Measurements from ENCODE around the gene MYO5C.

MYO5C gene

GRCh38 chr15:52206446-52206845 is 89.2 kb downstream of the MYO5C start:
- DNase-seq (ENCODE audit: low spot score): no peak

- DNase-seq (ENCODE audit: low spot score): no peak
Measured at GRCh38 chr15:52204657-52205056, 90.9 kb downstream of the MYO5C start.

- DNase-seq (ENCODE audit: low spot score): no peak
Measured at GRCh38 chr15:52200831-52201365, 94.7 kb downstream of the MYO5C start.

- DNase-seq (ENCODE audit: low spot score): no peak
Measured at GRCh38 chr15:52199271-52199670, 96.3 kb downstream of the MYO5C start.

GRCh38 chr15:52196891-52197290 is 98.7 kb downstream of the MYO5C start:
- DNase-seq (ENCODE audit: low spot score): no peak

GRCh38 chr15:52193791-52194190 is 101.8 kb downstream of the MYO5C start:
- DNase-seq (ENCODE audit: low spot score): no peak

- DNase-seq (ENCODE audit: low spot score): no peak
Measured at GRCh38 chr15:52193321-52193720, 102.3 kb downstream of the MYO5C start.

GRCh38 chr15:52191207-52191606 is 104.4 kb downstream of the MYO5C start, which contains the start of gene GNB5:
Gene GNB5, minus strand, starts transcription at chr15:52191392. Its CDS starts 6,716 bp downstream, at chr15:52184676.
- DNase-seq (ENCODE audit: low spot score): no peak

- no peak for DNase-seq (ENCODE audit: low spot score)
Measured at GRCh38 chr15:52186651-52187486, 108.7 kb downstream of the MYO5C start.

- no peak for DNase-seq (ENCODE audit: low spot score)
Measured at GRCh38 chr15:52185151-52185561, 110.4 kb downstream of the MYO5C start.

GRCh38 chr15:52184721-52185120 is 110.9 kb downstream of the MYO5C start:
- DNase-seq (ENCODE audit: low spot score): no peak

GRCh38 chr15:52183562-52184173 is 111.9 kb downstream of the MYO5C start:
- DNase-seq (ENCODE audit: low spot score): no peak

- no peak for DNase-seq (ENCODE audit: low spot score)
Measured at GRCh38 chr15:52181938-52182780, 113.4 kb downstream of the MYO5C start.

- no peak for DNase-seq (ENCODE audit: low spot score)
Measured at GRCh38 chr15:52180851-52181450, 114.7 kb downstream of the MYO5C start.

GRCh38 chr15:52180196-52180835 is 115.3 kb downstream of the MYO5C start:
- DNase-seq (ENCODE audit: low spot score): no peak

GRCh38 chr15:52179278-52180195 is 116.1 kb downstream of the MYO5C start:
- DNase-seq (ENCODE audit: low spot score): peak; percentile 85

GRCh38 chr15:52178765-52179164 is 116.8 kb downstream of the MYO5C start:
- no peak for DNase-seq (ENCODE audit: low spot score)

- no peak for DNase-seq (ENCODE audit: low spot score)
Measured at GRCh38 chr15:52172869-52173268, 122.7 kb downstream of the MYO5C start.

- no peak for DNase-seq (ENCODE audit: low spot score)
Measured at GRCh38 chr15:52171807-52172206, 123.8 kb downstream of the MYO5C start.

- DNase-seq (ENCODE audit: low spot score): no peak
Measured at GRCh38 chr15:52171386-52171785, 124.2 kb downstream of the MYO5C start.

All from ecto neural progenitor cell (in vitro differentiated cells).